Endodermal cell (in vitro differentiated cells): ENCODE measurements around the gene OBSL1. TPM values are rescaled to one million over a fixed set of nuclear protein-coding genes. Genes with fewer than 3 reads are reported as not detected.

Experiments
- DNase-seq: peaks from one replicate; pipeline ENCODE4 v3.0.0-alpha.2; 2017
- H3K27ac ChIP-seq: 2 replicates; pipeline ENCODE4 v1.5.1; 2013; ENCODE audit warnings: mild to moderate bottlenecking, low read depth, low read length, moderate library complexity
- H3K27me3 ChIP-seq: 2 replicates; pipeline ENCODE4 v1.6.1; 2013; ENCODE audit warnings: mild to moderate bottlenecking, low read length, moderate library complexity; ENCODE audit not compliant: insufficient read depth, control insufficient read depth, poor library complexity, severe bottlenecking
- H3K36me3 ChIP-seq: 2 replicates; pipeline ENCODE4 v1.7.0; 2013; ENCODE audit warnings: mild to moderate bottlenecking, low read length, moderate library complexity; ENCODE audit not compliant: control insufficient read depth, insufficient read depth
- H3K4me1 ChIP-seq: one replicate; pipeline ENCODE4 v1.7.0; 2013; ENCODE audit warnings: low read length; ENCODE audit not compliant: control insufficient read depth, insufficient read depth
- H3K4me3 ChIP-seq: 2 replicates; pipeline ENCODE4 v1.5.1; 2013; ENCODE audit warnings: mild to moderate bottlenecking, low read length, moderate library complexity
- H3K9ac ChIP-seq: 2 replicates; pipeline ENCODE4 v1.6.1; 2013; ENCODE audit warnings: mild to moderate bottlenecking, low read length, moderate library complexity; ENCODE audit not compliant: poor library complexity, severe bottlenecking; ENCODE audit errors: extremely low read depth
- H3K9me3 ChIP-seq: 2 replicates; pipeline ENCODE4 v1.6.1; 2013; ENCODE audit warnings: mild to moderate bottlenecking, low read length, moderate library complexity; ENCODE audit not compliant: control insufficient read depth
- H3K27ac Mint-ChIP-seq: 2 replicates; pipeline ENCODE4 v1.8.0; 2020; ENCODE audit warnings: mixed read lengths
- H3K27me3 Mint-ChIP-seq: 2 replicates; pipeline ENCODE4 v1.8.0; 2021; ENCODE audit warnings: mild to moderate bottlenecking, mixed read lengths; ENCODE audit not compliant: insufficient read depth
- H3K36me3 Mint-ChIP-seq: 2 replicates; pipeline ENCODE4 v1.8.0; 2020; ENCODE audit warnings: low read depth, mixed read lengths
- H3K4me1 Mint-ChIP-seq: 2 replicates; pipeline ENCODE4 v1.8.0; 2020; ENCODE audit warnings: mixed read lengths
- H3K4me3 Mint-ChIP-seq: 2 replicates; pipeline ENCODE4 v1.8.0; 2020; ENCODE audit warnings: mild to moderate bottlenecking, moderate library complexity, mixed read lengths
- H3K9me3 Mint-ChIP-seq: 2 replicates; pipeline ENCODE4 v1.8.0; 2020; ENCODE audit warnings: mild to moderate bottlenecking, mixed read lengths
- CTCF ChIP-seq: fragments of 200-600 bp; sonication (generic); conservative IDR thresholded peaks from 2 replicates; pipeline ENCODE4 v1.5.0; 2021; ENCODE audit warnings: antibody characterized with exemption, mild to moderate bottlenecking
- WGBS, 2 experiments: methylation state at CpG; one replicate each; pipeline versions ENCODE4 v1.1.5 to v1.1.7; 2013; ENCODE audit warnings: missing lambda C conversion rate in 2 of 2, mixed read lengths in 1 of 2; ENCODE audit not compliant: insufficient coverage in 1 of 2, insufficient read length in 1 of 2; 5-methylcytosine and 5-hydroxymethylcytosine counted together
- total RNA-seq, 2 donors: library from RNA; stranded (reverse); fragmentation: NEBNext Ultra II Directional in 1 of 2; extraction: Animal tissue kit (Norgen Biotek cat#: 25700) in 1 of 2; gene quantifications; 2 replicates in 1 of 2; 3 replicates in 1 of 2; pipeline ENCODE4 v1.2.1, GENCODE V29; 2021

The OBSL1 gene
- total RNA-seq, 2 donors from 2014 or later: 156 to 162 TPM

GRCh38 chr2:219531639-219532377 lies 39.5 kb downstream of the OBSL1 start:
- TF ChIP-seq CTCF: no peak
- no peak overlapping the region for H3K27ac Mint-ChIP-seq
- Histone ChIP-seq H3K36me3 (no peaks in the 10 kb centered on the region), H3K27ac (no peak overlapping the region), H3K4me1 (peaks cover 13% of the 10 kb centered on the region), H3K9me3 (no peaks in the 10 kb centered on the region), H3K27me3 (peaks cover 41% of the 10 kb centered on the region), H3K4me3 (no peak overlapping the region), H3K9ac (no peak overlapping the region)
- no peaks in the 10 kb centered on the region for H3K9me3 Mint-ChIP-seq
- WGBS, 2 experiments: 88 to 93% methylated on average over 16 to 20 of the region's 20 CpGs
- peaks cover 63% of the 10 kb centered on the region for H3K27me3 Mint-ChIP-seq
- DNase-seq: no peak
- peaks cover 8% of the 10 kb centered on the region for H3K4me1 Mint-ChIP-seq
- no peak overlapping the region for H3K4me3 Mint-ChIP-seq
- no peaks in the 10 kb centered on the region for H3K36me3 Mint-ChIP-seq

- WGBS, 2 experiments: 22 to 40% methylated on average over 9 to 21 of the region's 21 CpGs
- Mint-ChIP-seq H3K36me3 (no peaks in the 10 kb centered on the region), H3K4me3 (peak overlapping the region; percentile 24), H3K9me3 (no peaks in the 10 kb centered on the region), H3K4me1 (peaks cover 23% of the 10 kb centered on the region), H3K27ac (no peak overlapping the region), H3K27me3 (peaks cover 68% of the 10 kb centered on the region)
- Histone ChIP-seq H3K36me3 (no peaks in the 10 kb centered on the region), H3K27me3 (peaks cover 41% of the 10 kb centered on the region), H3K9ac (no peak overlapping the region), H3K9me3 (no peaks in the 10 kb centered on the region), H3K27ac (no peak overlapping the region), H3K4me1 (peaks cover 25% of the 10 kb centered on the region), H3K4me3 (peak overlapping the region; percentile 73)
- peak; percentile 98 for TF ChIP-seq CTCF
- peak; percentile 95 for DNase-seq
Measured at GRCh38 chr2:219530048-219530963, 41.0 kb downstream of the OBSL1 start.

GRCh38 chr2:219527472-219527871 lies 43.9 kb downstream of the OBSL1 start:
- Histone ChIP-seq H3K27me3 (peaks cover 41% of the 10 kb centered on the region), H3K9me3 (no peaks in the 10 kb centered on the region), H3K4me3 (no peak overlapping the region), H3K9ac (no peak overlapping the region), H3K4me1 (peaks cover 26% of the 10 kb centered on the region), H3K36me3 (no peaks in the 10 kb centered on the region), H3K27ac (no peak overlapping the region)
- H3K9me3 Mint-ChIP-seq: no peaks in the 10 kb centered on the region
- H3K27me3 Mint-ChIP-seq: peaks cover 59% of the 10 kb centered on the region
- no peak for DNase-seq
- H3K36me3 Mint-ChIP-seq: no peaks in the 10 kb centered on the region
- H3K27ac Mint-ChIP-seq: peak overlapping the region; percentile 13
- 88 to 90% methylated on average over 4 to 5 of the region's 5 CpGs for WGBS, 2 experiments
- peaks cover 29% of the 10 kb centered on the region for H3K4me1 Mint-ChIP-seq
- TF ChIP-seq CTCF: no peak
- H3K4me3 Mint-ChIP-seq: no peak overlapping the region
